Inferior parietal cortex (tissue), 1 donor: ENCODE measurements around the gene CBX6.
A peak's percentile ranks its signal among the peaks of the same experiment; 100 is the strongest.
"Not testable (repeated sequence)": the region's sequence is repeated elsewhere in the genome, so short reads cannot be mapped to it uniquely, and the experiment has no call there.

Source experiments
- DNase-seq: peaks from one replicate; pipeline ENCODE4 v3.0.0-alpha.2; 2016; ENCODE audit errors: extremely low spot score

The CBX6 gene

GRCh38 chr22:38872172-38872830 is at the start of gene CBX6:
Gene CBX6, minus strand, starts transcription at chr22:38872216. Its CDS starts 26 bp downstream, at chr22:38872190.
- peak; percentile 93 for DNase-seq

GRCh38 chr22:38921806-38922205 is 49.8 kb upstream of the CBX6 start:
- DNase-seq = no peak

GRCh38 chr22:38921120-38921519 is 49.1 kb upstream of the CBX6 start:
- DNase-seq = no peak

- DNase-seq = no peak
Observed at GRCh38 chr22:38919631-38920190, 47.7 kb upstream of the CBX6 start.

- no peak for DNase-seq
Observed at GRCh38 chr22:38911434-38911833, 39.4 kb upstream of the CBX6 start.

GRCh38 chr22:38907767-38908166 is 35.8 kb upstream of the CBX6 start:
- DNase-seq = no peak

- DNase-seq = no peak
Observed at GRCh38 chr22:38906052-38906451, 34.0 kb upstream of the CBX6 start.

- DNase-seq = not testable (repeated sequence)
Observed at GRCh38 chr22:38904052-38904617, 32.1 kb upstream of the CBX6 start.

- DNase-seq = no peak
Observed at GRCh38 chr22:38901111-38901641, 29.2 kb upstream of the CBX6 start.

GRCh38 chr22:38900677-38901076 is 28.7 kb upstream of the CBX6 start:
- DNase-seq = no peak

GRCh38 chr22:38891256-38891655 is 19.2 kb upstream of the CBX6 start:
- DNase-seq = no peak

- no peak for DNase-seq
Observed at GRCh38 chr22:38890377-38890776, 18.4 kb upstream of the CBX6 start.

GRCh38 chr22:38886333-38886732 is 14.3 kb upstream of the CBX6 start:
- DNase-seq = no peak

- DNase-seq = no peak
Observed at GRCh38 chr22:38882972-38883622, 11.1 kb upstream of the CBX6 start.

- DNase-seq = no peak
Observed at GRCh38 chr22:38881997-38882879, 10.2 kb upstream of the CBX6 start.

- DNase-seq = peak; percentile 52
Observed at GRCh38 chr22:38881464-38881871, 9.5 kb upstream of the CBX6 start.

GRCh38 chr22:38879961-38880360 is 7.9 kb upstream of the CBX6 start:
- no peak for DNase-seq

- no peak for DNase-seq
Observed at GRCh38 chr22:38879108-38879729, 7.2 kb upstream of the CBX6 start.

GRCh38 chr22:38878001-38878400 is 6.0 kb upstream of the CBX6 start:
- no peak for DNase-seq

- DNase-seq = no peak
Observed at GRCh38 chr22:38874529-38875222, 2.7 kb upstream of the CBX6 start.
